Heart right ventricle (tissue), 16 donors: Measurements from ENCODE around the gene BTG2. TPM values are rescaled to one million over a fixed set of nuclear protein-coding genes. Genes with fewer than 3 reads are reported as not detected.
"Not testable (repeated sequence)": the region's sequence is repeated elsewhere in the genome, so short reads cannot be mapped to it uniquely, and the experiment has no call there.

Experiments
- ATAC-seq, 8 donors: fragments of 200-7000 bp; cut with Tn5 transposase; one replicate each; pipeline ENCODE4 v1.9.1; 2020; ENCODE audit warnings: mild to moderate bottlenecking in 8 of 8, moderate library complexity in 8 of 8, moderate number of reproducible peaks in 1 of 8
- DNase-seq, 2 donors: peaks; one replicate each; pipeline ENCODE4 v3.0.0-alpha.2; 2020
- H3K27ac ChIP-seq, 10 donors: fragments of 200-600 bp; sonication (generic) in 2 of 10; one replicate each; pipeline versions ENCODE4 v1.5.0 to v1.8.0; 2020 to 2022; ENCODE audit warnings: mild to moderate bottlenecking in 3 of 10
- H3K27me3 ChIP-seq, 7 donors: fragments of 200-600 bp; one replicate each; pipeline ENCODE4 v1.8.0; 2021 to 2022; ENCODE audit warnings: mild to moderate bottlenecking in 2 of 7
- H3K36me3 ChIP-seq, 9 donors: fragments of 200-600 bp; sonication (generic) in 1 of 9; one replicate each; pipeline versions ENCODE4 v1.5.0 to v1.8.0; 2020 to 2022; ENCODE audit warnings: mild to moderate bottlenecking in 2 of 9
- H3K4me1 ChIP-seq, 9 donors: fragments of 200-600 bp; sonication (generic) in 1 of 9; one replicate each; pipeline versions ENCODE4 v1.5.0 to v1.8.0; 2020 to 2022; ENCODE audit warnings: mild to moderate bottlenecking in 4 of 9
- H3K4me3 ChIP-seq, 10 donors: fragments of 200-600 bp; sonication (generic) in 2 of 10; one replicate each; pipeline versions ENCODE4 v1.5.0 to v1.8.0; 2020 to 2022; ENCODE audit warnings: mild to moderate bottlenecking in 7 of 10, moderate library complexity in 2 of 10
- H3K9me3 ChIP-seq, 11 donors: fragments of 200-600 bp in 10 of 11; sonication (generic) in 2 of 11; one replicate each; pipeline versions ENCODE4 v1.5.0 to v1.8.0; 2013 to 2022; ENCODE audit warnings: mild to moderate bottlenecking in 2 of 11, control low read depth in 1 of 11, moderate library complexity in 1 of 11
- CTCF ChIP-seq, 9 donors: fragments of 200-600 bp; sonication (generic) in 2 of 9; IDR thresholded peaks; one replicate each; pipeline versions ENCODE4 v1.5.0 to v1.8.0; 2021 to 2022; ENCODE audit warnings: antibody characterized with exemption in 9 of 9, mild to moderate bottlenecking in 5 of 9, moderate library complexity in 1 of 9
- WGBS, 2 donors: extraction: QIAGEN DNeasy Blood & Tissue Kit; methylation state at CpG; one replicate each; pipeline ENCODE4 v1.1.7; 2013; ENCODE audit warnings: inconsistent platforms in 1 of 2; 5-methylcytosine and 5-hydroxymethylcytosine counted together
- intact Hi-C, 10 donors: fragments of 100-400 bp; cut with DNase I; formaldehyde crosslinking; loops; one replicate each; pipeline versions ENCODE4 v1.11.1 to v1.14.2; 2022
- polyA plus RNA-seq, 2 donors: library from polyadenylated mRNA; stranded (reverse); fragments of 200-250 nt; gene quantifications; one replicate each; pipeline ENCODE4 v1.2.3, GENCODE V29; 2013
- total RNA-seq, 10 donors: library from RNA; stranded (reverse); fragmentation: NEBNext Ultra II Directional in 3 of 10; extraction: Animal tissue kit (Norgen Biotek cat#: 25700) in 3 of 10; gene quantifications; one replicate each; pipeline versions ENCODE4 v1.2.1 to v1.2.4, GENCODE V29; 2021 to 2023
- donor health status: Arrhythmogenic right ventricular cardiomyopathy.
- donor health status: ischemic (EF 13 %, LVEDD 7.1; RV severe dilation, severe dysfunction).
- donor health status: healthy with polysubstance abuse.
- donor health status: DM: no; HTN: yes; CAD: no.
- donor health status: DM: no; HTN: no; CAD: no.
- donor health status: ischemic (EF 25% LVEDD 6.9; RV normal size, moderate dysfunction).
- donor health status: ischemic (EF 25% LVEDD 5.7; RV mildly dilated, moderate dysfunction).
- donor health status: healthy.
- donor health status: DM: yes; HTN: yes; CAD: no.
- donor health status: Ischemic cardiomyopathy.
- donor health status: ischemic (EF 35%, LVEDD 5.7; RV mildly dilated, moderate dysfunction).
- donor health status: nonischemic (EF 11% LVEDD 7.7; RV severe dilation, severe dysfunction).
- donor health status: DM: yes; HTN: yes; CAD: no.
- donor health status: PGD.
- donor health status: ischemic (EF 29% LVEDD 5.4; RV normal size, mild dysfunction).
- donor health status: nonischemic (EF 23%, LVEDD 6.1; RV moderate dilation, normal function).

The BTG2 gene
- total and polyA plus RNA-seq, 12 donors = 26.4 to 349 (median 54.2) TPM

- Histone ChIP-seq H3K9me3 (no peaks in the 10 kb centered on the region), H3K27ac (peak overlapping the region; percentile 60 to 99 (median 90)), H3K36me3 (no peaks in the 10 kb centered on the region), H3K27me3 (no peaks in the 10 kb centered on the region), H3K4me1 (peaks cover 21 to 59% (median 51%) of the 10 kb centered on the region in 9 donors), H3K4me3 (peak overlapping the region in 1 of 10 donors; percentile 40)
- intact Hi-C loops = no loop called here
- ATAC-seq (no peak), DNase-seq (no peak)
- 81 to 82% methylated on average over 17 of the region's 17 CpGs for WGBS, 2 donors
- TF ChIP-seq CTCF (IDR thresholded peaks at IDR 0.05) = no peak
These were observed 13.9 kb upstream of the BTG2 start for GRCh38 chr1:203291201-203292096.

- intact Hi-C loops = no loop called here
- peaks cover 3 to 30% (median 13%) of the 10 kb centered on the region in 9 donors for H3K4me1 ChIP-seq
- no peak for TF ChIP-seq CTCF (IDR thresholded peaks at IDR 0.05)
- WGBS, 2 donors = 70 to 72% methylated on average over 1 of the region's 1 CpG
- ATAC-seq = no peak
- H3K4me3 ChIP-seq = no peak overlapping the region
- no peaks in the 10 kb centered on the region for H3K9me3 ChIP-seq
- H3K27ac ChIP-seq = no peak overlapping the region
- H3K36me3 ChIP-seq = no peaks in the 10 kb centered on the region
- no peak for DNase-seq
- H3K27me3 ChIP-seq = no peaks in the 10 kb centered on the region
These were observed 9.5 kb upstream of the BTG2 start for GRCh38 chr1:203295796-203296195.

DNA sequence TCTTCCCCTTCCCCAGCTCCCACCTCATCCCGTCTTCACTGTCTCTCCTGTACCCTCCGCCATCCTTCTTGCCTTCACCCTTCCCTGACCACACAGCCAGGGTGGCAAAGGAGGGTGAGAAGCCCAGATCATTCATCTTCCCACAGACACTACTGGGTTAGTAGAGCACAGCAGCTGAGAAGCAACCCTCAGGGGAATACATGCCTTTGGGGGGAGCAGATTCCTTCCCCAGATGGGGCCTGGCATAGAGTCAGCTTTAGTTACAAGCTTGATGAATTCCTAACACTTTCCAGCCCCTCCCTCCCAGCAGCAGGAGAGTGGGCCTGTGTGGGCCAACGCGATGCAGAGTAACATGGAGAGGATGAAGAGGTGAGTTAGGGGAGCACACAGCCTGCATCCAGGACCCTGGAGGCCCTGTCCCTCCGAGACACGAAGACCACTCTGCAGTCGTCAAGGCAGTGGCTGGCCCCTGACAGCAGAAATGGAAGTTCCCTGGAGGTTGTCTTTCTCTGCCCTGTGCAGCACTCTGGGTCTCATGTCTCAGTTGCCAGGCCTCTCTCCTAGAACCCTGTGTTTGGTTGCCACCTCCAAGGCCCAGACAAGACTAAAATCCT, 8.8 kb upstream of the BTG2 start:
- no peaks in the 10 kb centered on the region for H3K27me3 ChIP-seq
- intact Hi-C loops = no loop called here
- H3K9me3 ChIP-seq = no peaks in the 10 kb centered on the region
- DNase-seq (no peak), ATAC-seq (peak in 6 of 8 donors; percentile 11 to 63 (median 30))
- peaks cover 0 to 26% (median 6%) of the 10 kb centered on the region in 9 donors for H3K4me1 ChIP-seq
- no peaks in the 10 kb centered on the region for H3K36me3 ChIP-seq
- H3K27ac ChIP-seq = no peak overlapping the region
- 72 to 77% methylated on average over 7 of the region's 7 CpGs for WGBS, 2 donors
- TF ChIP-seq CTCF (IDR thresholded peaks at IDR 0.05) = no peak
- H3K4me3 ChIP-seq = no peak overlapping the region

DNA sequence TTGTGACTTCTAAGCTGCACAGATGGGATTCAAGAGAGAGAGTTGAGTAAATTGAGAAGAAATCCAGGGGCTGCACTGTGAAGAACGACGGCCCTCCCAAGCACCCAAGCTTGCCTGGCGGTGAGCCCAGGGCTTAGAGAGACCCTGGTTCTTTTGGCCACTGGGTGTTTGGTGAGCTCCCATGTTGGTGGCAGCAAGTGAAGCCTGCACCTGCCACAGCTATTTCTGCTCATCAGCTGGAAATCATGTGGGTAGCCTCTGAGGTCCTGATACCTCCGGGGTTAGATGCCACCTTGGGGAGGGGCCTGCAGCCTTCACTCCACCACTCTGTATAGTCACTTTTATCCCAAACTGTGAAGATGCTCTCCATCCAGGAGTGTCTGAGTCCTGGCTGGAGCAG, 6.2 kb upstream of the BTG2 start:
- Histone ChIP-seq H3K9me3 (no peaks in the 10 kb centered on the region), H3K4me3 (no peak overlapping the region), H3K36me3 (no peaks in the 10 kb centered on the region), H3K27ac (no peak overlapping the region), H3K4me1 (peaks cover 0 to 26% (median 6%) of the 10 kb centered on the region in 9 donors), H3K27me3 (no peaks in the 10 kb centered on the region)
- intact Hi-C loops = no loop called here
- 81 to 87% methylated on average over 4 of the region's 4 CpGs for WGBS, 2 donors
- ATAC-seq (no peak), DNase-seq (no peak)
- TF ChIP-seq CTCF (IDR thresholded peaks at IDR 0.05) = no peak

- H3K9me3 ChIP-seq, ATAC-seq, DNase-seq, H3K27me3 ChIP-seq, intact Hi-C loops, H3K36me3 ChIP-seq, H3K4me3 ChIP-seq: not testable (repeated sequence)
- WGBS, 2 donors = 93 to 94% methylated on average over 8 of the region's 8 CpGs
- Histone ChIP-seq H3K27ac (peak overlapping the region in 2 of 10 donors; percentile 24 to 30), H3K4me1 (peaks cover 0 to 33% (median 12%) of the 10 kb centered on the region in 9 donors)
These were observed 5.4 kb upstream of the BTG2 start for GRCh38 chr1:203299719-203300429.
